22Rv1 (cell line): ENCODE data around the gene PRRT1B.

Experiments used
- ZFX ChIP-seq: fragments of 450-650 bp; IDR thresholded peaks from 2 replicates; pipeline ENCODE4 v1.6.1; 2017; ENCODE audit warnings: antibody characterized with exemption, borderline replicate concordance
- TF ChIP-seq, protein P1 (sequence below): fragments of 450-650 bp; IDR thresholded peaks from 2 replicates; pipeline ENCODE4 v1.5.1; 2017; ENCODE audit warnings: mild to moderate bottlenecking

DNA sequence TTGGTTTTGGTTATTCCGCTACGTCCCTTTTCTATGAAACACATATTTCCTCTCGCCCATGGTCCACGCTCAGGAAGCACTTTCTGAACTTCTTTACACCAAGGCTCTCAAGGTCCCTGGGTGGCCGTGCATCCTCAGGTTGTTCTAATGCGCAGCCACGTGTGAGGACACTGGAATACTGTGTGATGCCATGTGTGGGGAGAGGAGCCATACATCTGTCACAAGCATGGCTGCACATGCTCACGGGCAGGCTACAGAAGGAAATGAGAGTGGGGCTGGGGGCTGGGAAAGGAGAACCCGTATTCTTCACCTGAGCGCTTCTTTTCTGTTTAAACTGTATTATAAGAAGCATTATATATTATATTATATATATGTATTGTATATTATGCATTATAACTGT lies 36.7 kb downstream of the PRRT1B start:
- TF ChIP-seq, protein P1, sequence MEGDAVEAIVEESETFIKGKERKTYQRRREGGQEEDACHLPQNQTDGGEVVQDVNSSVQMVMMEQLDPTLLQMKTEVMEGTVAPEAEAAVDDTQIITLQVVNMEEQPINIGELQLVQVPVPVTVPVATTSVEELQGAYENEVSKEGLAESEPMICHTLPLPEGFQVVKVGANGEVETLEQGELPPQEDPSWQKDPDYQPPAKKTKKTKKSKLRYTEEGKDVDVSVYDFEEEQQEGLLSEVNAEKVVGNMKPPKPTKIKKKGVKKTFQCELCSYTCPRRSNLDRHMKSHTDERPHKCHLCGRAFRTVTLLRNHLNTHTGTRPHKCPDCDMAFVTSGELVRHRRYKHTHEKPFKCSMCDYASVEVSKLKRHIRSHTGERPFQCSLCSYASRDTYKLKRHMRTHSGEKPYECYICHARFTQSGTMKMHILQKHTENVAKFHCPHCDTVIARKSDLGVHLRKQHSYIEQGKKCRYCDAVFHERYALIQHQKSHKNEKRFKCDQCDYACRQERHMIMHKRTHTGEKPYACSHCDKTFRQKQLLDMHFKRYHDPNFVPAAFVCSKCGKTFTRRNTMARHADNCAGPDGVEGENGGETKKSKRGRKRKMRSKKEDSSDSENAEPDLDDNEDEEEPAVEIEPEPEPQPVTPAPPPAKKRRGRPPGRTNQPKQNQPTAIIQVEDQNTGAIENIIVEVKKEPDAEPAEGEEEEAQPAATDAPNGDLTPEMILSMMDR: no peak
- TF ChIP-seq ZFX: no peak
